Lung (tissue), 12 donors: Measurements from ENCODE around the gene NAMPT. TPM values are rescaled to one million over a fixed set of nuclear protein-coding genes. Genes with fewer than 3 reads are reported as not detected.

ENCODE experiments used
- ATAC-seq: fragments of 200-7000 bp; cut with Tn5 transposase; one replicate; pipeline ENCODE4 v1.9.1; 2020; ENCODE audit warnings: moderate number of reproducible peaks; ENCODE audit not compliant: insufficient read depth, low FRiP score
- DNase-seq, 3 donors: peaks; one replicate each; pipeline ENCODE4 v3.0.0-alpha.2; 2013 to 2017
- H3K27ac ChIP-seq, 2 donors: one replicate each; pipeline ENCODE4 v1.5.1; 2013; ENCODE audit warnings: mild to moderate bottlenecking in 2 of 2, moderate library complexity in 2 of 2, control low read depth in 1 of 2, inconsistent platforms in 1 of 2, low read depth in 1 of 2, low read length in 1 of 2
- H3K27me3 ChIP-seq, 3 donors: one replicate each; pipeline ENCODE4 v1.5.1; 2013; ENCODE audit warnings: low read length in 2 of 3; ENCODE audit not compliant: control insufficient read depth in 3 of 3, insufficient read depth in 3 of 3
- H3K36me3 ChIP-seq, 4 donors: one replicate each; pipeline ENCODE4 v1.5.1; 2013; ENCODE audit warnings: low read length in 4 of 4, mild to moderate bottlenecking in 1 of 4, moderate library complexity in 1 of 4; ENCODE audit not compliant: control insufficient read depth in 4 of 4, insufficient read depth in 4 of 4
- H3K4me1 ChIP-seq, 5 donors: one replicate each; pipeline ENCODE4 v1.5.1; 2013; ENCODE audit warnings: low read length in 5 of 5, mild to moderate bottlenecking in 2 of 5, moderate library complexity in 1 of 5; ENCODE audit not compliant: control insufficient read depth in 5 of 5, insufficient read depth in 5 of 5
- H3K4me3 ChIP-seq: one replicate; pipeline ENCODE4 v1.5.1; 2013; ENCODE audit warnings: mild to moderate bottlenecking, control low read depth, moderate library complexity
- H3K9ac ChIP-seq, 2 donors: one replicate each; pipeline ENCODE4 v1.5.1; 2013; ENCODE audit warnings: low read length in 2 of 2, control low read depth in 1 of 2; ENCODE audit not compliant: insufficient read depth in 1 of 2
- H3K9me3 ChIP-seq, 4 donors: one replicate each; pipeline ENCODE4 v1.5.1; 2013; ENCODE audit warnings: low read length in 3 of 4, mild to moderate bottlenecking in 1 of 4, moderate library complexity in 1 of 4; ENCODE audit not compliant: control insufficient read depth in 4 of 4, insufficient read depth in 3 of 4
- WGBS, 2 donors: extraction: QIAGEN DNeasy Blood & Tissue Kit; methylation state at CpG; one replicate each; pipeline ENCODE4 v1.1.7; 2013; 5-methylcytosine and 5-hydroxymethylcytosine counted together
- polyA plus RNA-seq, 2 donors: library from polyadenylated mRNA; stranded (reverse); fragments of 200-250 nt; gene quantifications; one replicate each; pipeline ENCODE4 v1.2.1, GENCODE V29; 2013
- total RNA-seq, 2 donors: library from RNA; depleted of rRNA in 1 of 2; stranded (reverse); fragments of >200 nt in 1 of 2; gene quantifications; one replicate each; pipeline ENCODE4 v1.2.1, GENCODE V29; 2014 to 2021
- TF ChIP-seq, protein P1 (sequence below): IDR thresholded peaks from 2 replicates; pipeline ENCODE4 v1.5.1; 2012; ENCODE audit warnings: mild to moderate bottlenecking; ENCODE audit errors: control extremely low read depth, extremely low read depth
- donor health status: control.
- donor health status: control.
- donor health status: Bipolar disorder and iron deficiency.
- donor health status: healthy.
- donor health status: DM: yes; HTN: yes; CAD: no.

NAMPT gene
- total and polyA plus RNA-seq, 4 donors = 73.3 to 1,250 (median 348) TPM

DNA sequence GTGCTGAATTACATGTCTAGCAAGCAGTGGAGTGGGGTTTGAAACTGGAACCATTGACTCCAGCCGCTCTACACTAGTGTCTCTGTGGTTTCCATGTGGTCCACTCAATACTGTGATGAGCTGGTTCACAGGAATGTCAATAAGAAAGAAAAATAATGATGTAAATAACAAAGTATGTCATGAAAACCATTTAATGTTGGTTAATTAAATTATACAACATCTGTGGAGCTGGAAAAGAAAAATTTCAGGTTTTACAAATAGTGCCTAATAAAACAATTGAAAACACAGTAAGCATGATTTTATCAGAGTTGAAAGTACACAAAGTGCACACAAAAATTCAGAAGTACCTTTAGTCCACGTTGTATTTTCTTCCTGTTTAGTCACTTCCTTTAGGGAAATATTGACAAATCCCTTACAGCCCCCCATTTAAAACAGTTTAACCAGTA lies 28.7 kb upstream of the NAMPT start:
- Histone ChIP-seq H3K36me3 (no peaks in the 10 kb centered on the region), H3K27me3 (no peaks in the 10 kb centered on the region), H3K9ac (no peak overlapping the region), H3K4me3 (no peak overlapping the region), H3K27ac (no peak overlapping the region), H3K9me3 (peaks cover 0 to 1% (median 0%) of the 10 kb centered on the region in 4 donors), H3K4me1 (no peaks in the 10 kb centered on the region)
- DNase-seq (no peak), ATAC-seq (no peak)
- TF ChIP-seq, protein P1, sequence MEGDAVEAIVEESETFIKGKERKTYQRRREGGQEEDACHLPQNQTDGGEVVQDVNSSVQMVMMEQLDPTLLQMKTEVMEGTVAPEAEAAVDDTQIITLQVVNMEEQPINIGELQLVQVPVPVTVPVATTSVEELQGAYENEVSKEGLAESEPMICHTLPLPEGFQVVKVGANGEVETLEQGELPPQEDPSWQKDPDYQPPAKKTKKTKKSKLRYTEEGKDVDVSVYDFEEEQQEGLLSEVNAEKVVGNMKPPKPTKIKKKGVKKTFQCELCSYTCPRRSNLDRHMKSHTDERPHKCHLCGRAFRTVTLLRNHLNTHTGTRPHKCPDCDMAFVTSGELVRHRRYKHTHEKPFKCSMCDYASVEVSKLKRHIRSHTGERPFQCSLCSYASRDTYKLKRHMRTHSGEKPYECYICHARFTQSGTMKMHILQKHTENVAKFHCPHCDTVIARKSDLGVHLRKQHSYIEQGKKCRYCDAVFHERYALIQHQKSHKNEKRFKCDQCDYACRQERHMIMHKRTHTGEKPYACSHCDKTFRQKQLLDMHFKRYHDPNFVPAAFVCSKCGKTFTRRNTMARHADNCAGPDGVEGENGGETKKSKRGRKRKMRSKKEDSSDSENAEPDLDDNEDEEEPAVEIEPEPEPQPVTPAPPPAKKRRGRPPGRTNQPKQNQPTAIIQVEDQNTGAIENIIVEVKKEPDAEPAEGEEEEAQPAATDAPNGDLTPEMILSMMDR = no peak
- WGBS, 2 donors = 45 to 55% methylated on average over 2 of the region's 2 CpGs

DNA sequence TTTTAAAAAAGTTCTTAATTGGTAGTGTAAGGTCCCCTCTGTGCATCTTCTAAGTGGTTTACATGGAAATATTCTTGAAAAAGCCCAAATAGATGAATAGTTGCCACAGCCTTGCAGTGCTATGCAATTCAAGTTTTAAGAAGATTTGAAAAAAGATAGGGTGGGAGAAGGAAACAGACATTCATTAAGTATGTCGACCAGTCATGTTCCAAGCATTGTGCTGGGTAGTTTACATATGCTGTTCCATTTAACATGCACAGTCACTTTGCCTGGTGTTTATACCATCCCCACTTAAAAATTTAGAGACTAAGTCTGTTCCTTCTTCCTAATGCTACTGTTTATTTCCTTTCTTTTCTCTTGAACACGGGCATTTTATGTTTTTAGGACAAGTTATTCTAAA lies 28.1 kb upstream of the NAMPT start:
- WGBS, 2 donors = 56 to 69% methylated on average over 2 of the region's 2 CpGs

DNA sequence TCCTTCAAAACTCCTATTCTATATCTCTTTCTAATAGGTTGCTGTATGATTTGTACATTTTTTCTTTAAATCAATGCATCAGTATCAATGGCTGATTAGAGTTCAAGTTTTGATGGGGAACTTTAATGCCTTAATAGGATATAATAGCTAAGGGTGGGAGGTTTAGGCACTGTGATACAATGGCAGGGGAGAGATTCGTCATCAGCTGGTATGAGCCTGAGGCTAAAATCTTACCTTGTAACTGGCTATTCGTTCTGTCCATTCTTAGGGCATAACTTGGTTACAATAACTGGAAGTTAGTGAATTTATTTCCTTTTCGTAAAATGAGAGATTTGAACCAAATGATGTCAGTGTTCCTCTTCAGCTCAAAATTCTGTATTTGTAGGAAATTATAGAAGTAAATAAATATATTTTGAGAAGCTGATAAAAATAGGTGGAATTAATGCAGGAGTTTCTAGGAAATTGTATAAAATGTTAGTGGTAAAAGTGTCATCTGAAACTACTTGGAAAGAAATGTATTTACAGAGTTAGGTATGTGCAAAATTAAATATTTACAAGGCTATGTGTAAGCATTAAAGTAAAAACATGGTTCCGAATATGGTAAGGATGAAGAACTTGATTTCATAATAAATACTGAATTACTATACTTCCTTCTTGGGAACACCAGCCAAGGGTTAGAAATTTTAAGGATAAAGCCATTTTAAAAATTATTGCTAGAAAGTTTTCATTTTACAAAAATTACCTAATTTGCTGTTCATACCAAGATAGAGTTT lies 27.5 kb upstream of the NAMPT start:
- H3K4me3 ChIP-seq = no peak overlapping the region
- WGBS, 2 donors = 82% methylated on average over 4 of the region's 4 CpGs
- H3K4me1 ChIP-seq = no peaks in the 10 kb centered on the region
- H3K9ac ChIP-seq = no peak overlapping the region
- H3K27me3 ChIP-seq = no peaks in the 10 kb centered on the region
- DNase-seq (no peak), ATAC-seq (no peak)
- no peak overlapping the region for H3K27ac ChIP-seq
- peaks cover 0 to 1% (median 0%) of the 10 kb centered on the region in 4 donors for H3K9me3 ChIP-seq
- H3K36me3 ChIP-seq = no peaks in the 10 kb centered on the region
- TF ChIP-seq, protein P1 = no peak

More for the DNA sequence above, 28.1 kb upstream of the NAMPT start:
- no peaks in the 10 kb centered on the region for H3K36me3 ChIP-seq
- ATAC-seq (no peak), DNase-seq (no peak)
- peaks cover 0 to 1% (median 0%) of the 10 kb centered on the region in 4 donors for H3K9me3 ChIP-seq
- H3K9ac ChIP-seq = no peak overlapping the region
- no peaks in the 10 kb centered on the region for H3K4me1 ChIP-seq
- no peak overlapping the region for H3K4me3 ChIP-seq
- H3K27me3 ChIP-seq = no peaks in the 10 kb centered on the region
- H3K27ac ChIP-seq = no peak overlapping the region
- TF ChIP-seq, protein P1 = no peak
